HG03558 (cell line): ENCODE results near the gene SUMF2.
A peak's percentile ranks its signal among the peaks of the same experiment; 100 is the strongest.
"Not testable (repeated sequence)": the region's sequence is repeated elsewhere in the genome, so short reads cannot be mapped to it uniquely, and the experiment has no call there.

ENCODE experiments used
- ATAC-seq: cut with Tn5 transposase; IDR thresholded peaks from one replicate; pipeline ENCODE4 v1.9.1; 2021; ENCODE audit warnings: moderate number of reproducible peaks; ENCODE audit not compliant: unreplicated experiment; ENCODE audit errors: extremely low read depth

Gene SUMF2

GRCh38 chr7:56063882-56064625 is at the start of gene SUMF2:
TSS of gene SUMF2 (plus strand) at chr7:56064286. CDS start at chr7:56064312, 26 bp downstream.
- ATAC-seq, result peak; percentile 85

- ATAC-seq, result not testable (repeated sequence)
These were observed 47.1 kb upstream of the SUMF2 start for GRCh38 chr7:56017015-56017414.

GRCh38 chr7:56019501-56019900 is 44.6 kb upstream of the SUMF2 start:
- ATAC-seq, result no peak

- ATAC-seq, result no peak
These were observed 40.6 kb upstream of the SUMF2 start for GRCh38 chr7:56023500-56023899.

GRCh38 chr7:56026538-56026937 is 37.5 kb upstream of the SUMF2 start:
- no peak for ATAC-seq

- no peak for ATAC-seq
These were observed 35.0 kb upstream of the SUMF2 start for GRCh38 chr7:56028942-56029630.

GRCh38 chr7:56030340-56030739 is 33.7 kb upstream of the SUMF2 start:
- no peak for ATAC-seq

GRCh38 chr7:56031556-56031955 is 32.5 kb upstream of the SUMF2 start:
- ATAC-seq, result not testable (repeated sequence)

- ATAC-seq, result not testable (repeated sequence)
These were observed 31.5 kb upstream of the SUMF2 start for GRCh38 chr7:56032578-56032977.

- peak; percentile 95 for ATAC-seq
These were observed 30.2 kb upstream of the SUMF2 start for GRCh38 chr7:56033671-56034432.

GRCh38 chr7:56040730-56041129 is 23.4 kb upstream of the SUMF2 start:
- ATAC-seq, result no peak

- ATAC-seq, result not testable (repeated sequence)
These were observed 18.3 kb upstream of the SUMF2 start for GRCh38 chr7:56045758-56046157.

GRCh38 chr7:56046721-56047445 is 17.2 kb upstream of the SUMF2 start:
- no peak for ATAC-seq

GRCh38 chr7:56047446-56048116 is 16.5 kb upstream of the SUMF2 start:
- not testable (repeated sequence) for ATAC-seq

GRCh38 chr7:56048245-56048644 is 15.8 kb upstream of the SUMF2 start:
- ATAC-seq, result no peak

GRCh38 chr7:56048763-56049162 is 15.3 kb upstream of the SUMF2 start:
- ATAC-seq, result not testable (repeated sequence)

GRCh38 chr7:56051053-56051338 is 13.1 kb upstream of the SUMF2 start:
- ATAC-seq, result no peak

GRCh38 chr7:56051339-56052191 is 12.5 kb upstream of the SUMF2 start, which contains the start of the genes CCT6A and PSPH:
TSS of gene CCT6A (plus strand) at chr7:56051765. CDS start at chr7:56051849, 84 bp downstream.
TSS of gene PSPH (minus strand) at chr7:56051444. CDS start at chr7:56021212, 30,232 bp downstream.
- ATAC-seq, result peak; percentile 75

GRCh38 chr7:56053379-56053778 is 10.7 kb upstream of the SUMF2 start:
- no peak for ATAC-seq
